ENCODE measurements around the gene ITGAD. TPM values are rescaled to one million over a fixed set of nuclear protein-coding genes. Genes with fewer than 3 reads are reported as not detected.
A peak's percentile ranks its signal among the peaks of the same experiment; 100 is the strongest.

Gene ITGAD
- total and polyA plus RNA-seq, 2 donors (not counting 1 experiment from before 2014, with no cell fraction given) = 0.19 TPM; not detected in 1

DNA sequence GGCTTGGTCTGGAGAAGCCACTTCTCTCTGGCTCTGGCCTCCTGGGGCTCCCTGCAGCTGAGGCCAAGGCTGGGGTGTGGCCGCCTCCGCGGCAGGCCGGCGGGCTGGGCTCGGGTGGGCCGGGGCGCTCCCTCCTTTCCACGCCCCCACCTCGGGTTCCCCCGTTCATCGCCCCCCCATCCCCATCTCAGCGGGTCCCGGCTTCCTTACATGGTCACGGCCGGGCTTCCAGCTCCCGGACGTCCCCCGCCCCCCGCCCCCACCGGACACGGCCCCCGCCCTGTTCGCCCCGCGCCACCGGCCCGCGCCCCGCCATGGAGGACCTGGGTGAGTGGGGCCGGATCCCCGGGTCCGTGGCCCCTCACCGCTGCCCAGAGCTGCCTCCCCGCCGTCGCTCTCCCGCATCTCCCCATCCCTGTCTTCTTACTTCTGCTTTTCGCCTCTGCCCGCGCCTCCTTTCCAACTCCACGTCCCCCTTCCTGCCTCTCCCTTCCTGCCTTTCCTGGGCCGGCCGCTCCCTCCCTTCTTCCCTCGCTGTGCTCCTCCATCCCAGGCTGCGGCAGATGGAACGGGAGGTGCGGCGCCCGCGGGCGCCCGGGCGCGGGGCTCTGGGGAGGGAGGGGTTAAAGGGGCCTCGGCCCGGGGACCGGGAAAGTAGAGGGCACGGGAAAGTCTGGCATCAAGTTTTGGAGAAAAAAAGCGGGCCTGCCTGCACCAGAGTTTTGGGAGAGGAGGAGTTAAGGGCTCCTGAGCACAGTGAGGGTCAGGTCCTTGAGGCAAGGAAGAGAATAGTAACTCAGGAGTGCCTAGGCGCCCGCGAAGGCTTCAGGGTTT, 79.0 kb downstream of the ITGAD start, which contains the start of gene TGFB1I1:
TGFB1I1 (plus strand) TSS at position 278 of the 834 bp plus-strand sequence; CDS start at position 315, 37 bp downstream.
- peak within 1 kb of the TSS; percentile 86 for H3K4me3 Mint-ChIP-seq
- POLR2A ChIA-PET = interaction anchor here (0.6 to 1.0 kb wide), 2 partner anchors 13 to 213 kb away, joined by 3 to 5 read pairs; partner anchors contain the start of gene ARMC5
- no peaks in the 10 kb centered on the region for H3K36me3 ChIP-seq (replicated peaks in 1 of 2; ENCODE audit: control extremely low read depth in 1 of 2, control insufficient read depth in 1 of 2, extremely low read depth in 1 of 2, insufficient read depth in 2 of 2, low read length in 1 of 2)
- H3K9me3 Mint-ChIP-seq (ENCODE audit: insufficient read depth) = no peaks in the 10 kb centered on the region
- 6% methylated on average over 36 of the region's 63 CpGs for WGBS (ENCODE audit: insufficient coverage)
- H3K4me3 ChIP-seq (ENCODE audit: control extremely low read depth in 1 of 5, extremely low read depth in 1 of 5, insufficient read depth in 1 of 5, low read depth in 2 of 5, low read length in 4 of 5) = peak within 1 kb of the TSS in 4 of 5 experiments; percentile 28 to 47 (median 42)
- CTCF ChIA-PET = interaction anchor here (1.2 kb wide), 1 partner anchor 12 kb away, joined by 5 read pairs; no protein-coding TSS in a partner anchor
- peaks cover 0 to 21% (median 11%) of the 10 kb centered on the region in 4 experiments for H3K27me3 ChIP-seq (replicated peaks in 1 of 4; ENCODE audit: control extremely low read depth in 1 of 4, control insufficient read depth in 3 of 4, insufficient read depth in 4 of 4, low read length in 3 of 4)
- ATAC-seq (ENCODE audit: low read depth) (peak; percentile 37), DNase-seq (no peak)
- no peak within 1 kb of the TSS for H3K27ac ChIP-seq (ENCODE audit: low read length in 2 of 2)
- H3K27ac Mint-ChIP-seq = peak within 1 kb of the TSS; percentile 67
- peak within 1 kb of the TSS; percentile 89 for H3K4me2 ChIP-seq (replicated peaks; ENCODE audit: low read depth, low read length, poor library complexity, severe bottlenecking)
- peaks cover 52% of the 10 kb centered on the region for H3K4me1 Mint-ChIP-seq
- H3K4me1 ChIP-seq (ENCODE audit: control insufficient read depth in 2 of 2, insufficient read depth in 2 of 2, low read length in 2 of 2) = peaks cover 29% of the 10 kb centered on the region in 2 donors
- H2AFZ ChIP-seq (ENCODE audit: insufficient read depth, low read depth, low read length, poor library complexity, severe bottlenecking) = peak within 1 kb of the TSS; percentile 51
- intact Hi-C loops (cut with micrococcal nuclease) = no loop called here
- no peak for TF ChIP-seq EZH2 (IDR thresholded peaks at IDR 0.05; ENCODE audit: borderline replicate concordance, insufficient read depth, low read depth, low read length, poor library complexity, severe bottlenecking)
- TF ChIP-seq, protein P1, sequence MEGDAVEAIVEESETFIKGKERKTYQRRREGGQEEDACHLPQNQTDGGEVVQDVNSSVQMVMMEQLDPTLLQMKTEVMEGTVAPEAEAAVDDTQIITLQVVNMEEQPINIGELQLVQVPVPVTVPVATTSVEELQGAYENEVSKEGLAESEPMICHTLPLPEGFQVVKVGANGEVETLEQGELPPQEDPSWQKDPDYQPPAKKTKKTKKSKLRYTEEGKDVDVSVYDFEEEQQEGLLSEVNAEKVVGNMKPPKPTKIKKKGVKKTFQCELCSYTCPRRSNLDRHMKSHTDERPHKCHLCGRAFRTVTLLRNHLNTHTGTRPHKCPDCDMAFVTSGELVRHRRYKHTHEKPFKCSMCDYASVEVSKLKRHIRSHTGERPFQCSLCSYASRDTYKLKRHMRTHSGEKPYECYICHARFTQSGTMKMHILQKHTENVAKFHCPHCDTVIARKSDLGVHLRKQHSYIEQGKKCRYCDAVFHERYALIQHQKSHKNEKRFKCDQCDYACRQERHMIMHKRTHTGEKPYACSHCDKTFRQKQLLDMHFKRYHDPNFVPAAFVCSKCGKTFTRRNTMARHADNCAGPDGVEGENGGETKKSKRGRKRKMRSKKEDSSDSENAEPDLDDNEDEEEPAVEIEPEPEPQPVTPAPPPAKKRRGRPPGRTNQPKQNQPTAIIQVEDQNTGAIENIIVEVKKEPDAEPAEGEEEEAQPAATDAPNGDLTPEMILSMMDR (IDR thresholded peaks at IDR 0.05) = no peak
- H3K9me3 ChIP-seq (ENCODE audit: control extremely low read depth in 1 of 3, control insufficient read depth in 2 of 3, insufficient read depth in 1 of 3, low read length in 2 of 3) = peaks cover 0 to 12% (median 0%) of the 10 kb centered on the region in 3 donors
- peaks cover 3% of the 10 kb centered on the region for H3K27me3 Mint-ChIP-seq
- no peaks in the 10 kb centered on the region for H3K79me2 ChIP-seq (ENCODE audit: control insufficient read depth, insufficient read depth, low read length)
- H3K9ac ChIP-seq (ENCODE audit: low read length) = peak within 1 kb of the TSS; percentile 52
- no peaks in the 10 kb centered on the region for H4K20me1 ChIP-seq (ENCODE audit: control insufficient read depth, insufficient read depth, low read length, poor library complexity, severe bottlenecking)
